Measurements from ENCODE around the gene UBA5.

UBA5 gene

GRCh38 chr3:132659365-132660051 is 621 bp upstream of the UBA5 start, which contains the start of gene ACAD11 (continued):
- TF ChIP-seq ZNF174 (tag by site-specific recombination; IDR thresholded peaks at IDR 0.05) (no peak), ZNF624 (tag by site-specific recombination; IDR thresholded peaks at IDR 0.05) (no peak), KLF8 (tag by site-specific recombination; IDR thresholded peaks at IDR 0.05) (no peak), ZNF426 (tag by site-specific recombination; IDR thresholded peaks at IDR 0.05) (no peak), ZNF280D (tag by site-specific recombination; IDR thresholded peaks at IDR 0.05) (no peak), ATF2 (tag by site-specific recombination; IDR thresholded peaks at IDR 0.05; ENCODE audit: low read depth) (no peak), ZNF121 (tag by site-specific recombination; IDR thresholded peaks at IDR 0.05) (no peak), ZNF549 (tag by site-specific recombination; IDR thresholded peaks at IDR 0.05) (no peak)

GRCh38 chr3:132660811-132661070 is 612 bp downstream of the UBA5 start:
- Histone ChIP-seq H3K27ac (ENCODE audit: extremely low read depth, low read depth, low read length) (peak overlapping the region; percentile 77), H3K9me3 (ENCODE audit: control insufficient read depth, insufficient read depth, low read depth, low read length) (no peaks in the 10 kb centered on the region), H3K36me3 (ENCODE audit: control insufficient read depth in 2 of 2, insufficient read depth in 1 of 2, low read length in 2 of 2) (peaks cover 0 to 2% of the 10 kb centered on the region in 2 experiments; a peak in 1 of 3 replicates), H3K4me1 (ENCODE audit: control insufficient read depth, insufficient read depth, low read length) (no peaks in the 10 kb centered on the region), H3K4me3 (ENCODE audit: low read depth, low read length) (peak overlapping the region; percentile 98)
- ChIA-PET CTCF (interaction anchor here (1.4 to 1.5 kb wide), 2 partner anchors 20 to 30 kb away, joined by 3 read pairs; no protein-coding TSS in a partner anchor), POLR2A (interaction anchor here (0.6 kb wide), 1 partner anchor 1279 kb away, joined by 3 read pairs; the partner anchor contains the start of gene NUDT16)
- no peak for TF ChIP-seq ZNF610 (tag by site-specific recombination; IDR thresholded peaks at IDR 0.05; ENCODE audit: borderline replicate concordance)
- no peak for TF ChIP-seq ZNF23 (tag by site-specific recombination; IDR thresholded peaks at IDR 0.05; ENCODE audit: borderline replicate concordance)
- TF ChIP-seq ZNF10 (tag by site-specific recombination; IDR thresholded peaks at IDR 0.05): 0 out of 2 replicates have a peak, but pooled peaks have one; percentile 30
- TF ChIP-seq KLF7 (tag by site-specific recombination; IDR thresholded peaks at IDR 0.05; ENCODE audit: borderline replicate concordance): no peak
- TF ChIP-seq ZNF211 (tag by site-specific recombination; IDR thresholded peaks at IDR 0.05; ENCODE audit: low read depth): no peak
- no peak for TF ChIP-seq ZNF140 (tag by site-specific recombination; IDR thresholded peaks at IDR 0.05)

- peak overlapping the region; percentile 98 for H3K4me3 ChIP-seq (ENCODE audit: low read depth, low read length)
- TF ChIP-seq PRDM1 (tag by site-specific recombination; IDR thresholded peaks at IDR 0.05) (0 out of 2 replicates have a peak, but pooled peaks have one; percentile 11), ZNF768 (tag by site-specific recombination; IDR thresholded peaks at IDR 0.05) (no peak), ZNF571 (tag by site-specific recombination; IDR thresholded peaks at IDR 0.05) (no peak), ZBTB10 (tag by site-specific recombination; IDR thresholded peaks at IDR 0.05) (no peak), ZNF558 (tag by site-specific recombination; IDR thresholded peaks at IDR 0.05) (no peak), ZNF777 (tag by site-specific recombination; IDR thresholded peaks at IDR 0.05; ENCODE audit: borderline replicate concordance) (no peak), ZNF610 (tag by site-specific recombination; IDR thresholded peaks at IDR 0.05; ENCODE audit: borderline replicate concordance) (no peak), HOXA7 (CRISPR knock-in tag; IDR thresholded peaks at IDR 0.05; ENCODE audit: borderline replicate concordance) (no peak)
- peaks cover 0 to 5% of the 10 kb centered on the region in 2 experiments; a peak in 1 of 3 replicates for H3K36me3 ChIP-seq (ENCODE audit: control insufficient read depth in 2 of 2, insufficient read depth in 1 of 2, low read length in 2 of 2)
- H3K27ac ChIP-seq (ENCODE audit: extremely low read depth, low read depth, low read length): no peak overlapping the region
- H3K9me3 ChIP-seq (ENCODE audit: control insufficient read depth, insufficient read depth, low read depth, low read length): no peaks in the 10 kb centered on the region
- ChIA-PET POLR2A (no interaction called here), CTCF (interaction anchor here (1.5 kb wide), 1 partner anchor 20 kb away, joined by 3 read pairs; no protein-coding TSS in a partner anchor)
- H3K4me1 ChIP-seq (ENCODE audit: control insufficient read depth, insufficient read depth, low read length): no peaks in the 10 kb centered on the region
Observed at GRCh38 chr3:132661101-132661500, 972 bp downstream of the UBA5 start.

Data from HEK293 (cell line).